Left lung (tissue), 10 donors: Measurements from ENCODE around the gene DNM2. TPM values are rescaled to one million over a fixed set of nuclear protein-coding genes. Genes with fewer than 3 reads are reported as not detected.
A peak's percentile ranks its signal among the peaks of the same experiment; 100 is the strongest.

Experiments
- ATAC-seq: fragments of 200-7000 bp; cut with Tn5 transposase; one replicate; pipeline ENCODE4 v1.9.1; 2020; ENCODE audit warnings: moderate library complexity
- DNase-seq, 4 donors: peaks; one replicate each; pipeline ENCODE4 v3.0.0-alpha.2; 2013 to 2020
- H3K27ac ChIP-seq, 2 donors: fragments of 200-600 bp; sonication (generic) in 1 of 2; one replicate each; pipeline versions ENCODE4 v1.5.0 to v1.8.0; 2020 to 2021
- H3K27me3 ChIP-seq, 2 donors: fragments of 200-600 bp; sonication (generic) in 1 of 2; one replicate each; pipeline versions ENCODE4 v1.5.0 to v1.8.0; 2020 to 2021
- H3K36me3 ChIP-seq, 2 donors: fragments of 200-600 bp; sonication (generic) in 1 of 2; one replicate each; pipeline versions ENCODE4 v1.5.0 to v1.8.0; 2020 to 2021
- H3K4me1 ChIP-seq, 2 donors: fragments of 200-600 bp; one replicate each; pipeline ENCODE4 v1.8.0; 2021
- H3K4me3 ChIP-seq, 2 donors: fragments of 200-600 bp; sonication (generic) in 1 of 2; one replicate each; pipeline versions ENCODE4 v1.5.0 to v1.8.0; 2020 to 2021; ENCODE audit warnings: mild to moderate bottlenecking in 1 of 2
- H3K9me3 ChIP-seq, 2 donors: fragments of 200-600 bp; sonication (generic) in 1 of 2; one replicate each; pipeline versions ENCODE4 v1.5.0 to v1.8.0; 2020 to 2021
- intact Hi-C, 2 donors: fragments of 100-400 bp; cut with DNase I; formaldehyde crosslinking; loops; one replicate each; pipeline versions ENCODE4 v1.11.2 to v1.14.2; 2022
- polyA plus RNA-seq, 6 donors: library from polyadenylated mRNA; unstranded; fragments of 120-200 nt; gene quantifications; one replicate each; pipeline ENCODE4 v1.2.1, GENCODE V29; 2013; ENCODE audit not compliant: insufficient read length in 6 of 6
- total RNA-seq, 2 donors: library from RNA; stranded (reverse); fragmentation: NEBNext Ultra II Directional; extraction: Animal tissue kit (Norgen Biotek cat#: 25700); gene quantifications; one replicate each; pipeline ENCODE4 v1.2.1, GENCODE V29; 2021
- TF ChIP-seq, protein P1 (sequence below), 2 donors: fragments of 200-600 bp; sonication (generic) in 1 of 2; IDR thresholded peaks; one replicate each; pipeline versions ENCODE4 v1.5.0 to v1.8.0; 2021; ENCODE audit warnings: antibody characterized with exemption in 2 of 2
- donor health status: DM: no; HTN: yes; CAD: no.
- donor health status: DM: no; HTN: no; CAD: no.

Gene DNM2
- total and polyA plus RNA-seq, 8 donors = 88.4 to 268 (median 101) TPM

- H3K27ac ChIP-seq = peak overlapping the region in 1 of 2 donors; percentile 81
- H3K4me1 ChIP-seq = peaks cover 0 to 50% of the 10 kb centered on the region in 2 donors
- TF ChIP-seq, protein P1, sequence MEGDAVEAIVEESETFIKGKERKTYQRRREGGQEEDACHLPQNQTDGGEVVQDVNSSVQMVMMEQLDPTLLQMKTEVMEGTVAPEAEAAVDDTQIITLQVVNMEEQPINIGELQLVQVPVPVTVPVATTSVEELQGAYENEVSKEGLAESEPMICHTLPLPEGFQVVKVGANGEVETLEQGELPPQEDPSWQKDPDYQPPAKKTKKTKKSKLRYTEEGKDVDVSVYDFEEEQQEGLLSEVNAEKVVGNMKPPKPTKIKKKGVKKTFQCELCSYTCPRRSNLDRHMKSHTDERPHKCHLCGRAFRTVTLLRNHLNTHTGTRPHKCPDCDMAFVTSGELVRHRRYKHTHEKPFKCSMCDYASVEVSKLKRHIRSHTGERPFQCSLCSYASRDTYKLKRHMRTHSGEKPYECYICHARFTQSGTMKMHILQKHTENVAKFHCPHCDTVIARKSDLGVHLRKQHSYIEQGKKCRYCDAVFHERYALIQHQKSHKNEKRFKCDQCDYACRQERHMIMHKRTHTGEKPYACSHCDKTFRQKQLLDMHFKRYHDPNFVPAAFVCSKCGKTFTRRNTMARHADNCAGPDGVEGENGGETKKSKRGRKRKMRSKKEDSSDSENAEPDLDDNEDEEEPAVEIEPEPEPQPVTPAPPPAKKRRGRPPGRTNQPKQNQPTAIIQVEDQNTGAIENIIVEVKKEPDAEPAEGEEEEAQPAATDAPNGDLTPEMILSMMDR (IDR thresholded peaks at IDR 0.05) = no peak
- H3K4me3 ChIP-seq = no peak overlapping the region
- intact Hi-C loops = no loop called here
- H3K9me3 ChIP-seq = no peaks in the 10 kb centered on the region
- ATAC-seq (no peak), DNase-seq (no peak)
- H3K27me3 ChIP-seq = no peaks in the 10 kb centered on the region
- peaks cover 0 to 98% of the 10 kb centered on the region in 2 donors for H3K36me3 ChIP-seq
These were observed 87.9 kb downstream of the DNM2 start for GRCh38 chr19:10805758-10806247.

DNA sequence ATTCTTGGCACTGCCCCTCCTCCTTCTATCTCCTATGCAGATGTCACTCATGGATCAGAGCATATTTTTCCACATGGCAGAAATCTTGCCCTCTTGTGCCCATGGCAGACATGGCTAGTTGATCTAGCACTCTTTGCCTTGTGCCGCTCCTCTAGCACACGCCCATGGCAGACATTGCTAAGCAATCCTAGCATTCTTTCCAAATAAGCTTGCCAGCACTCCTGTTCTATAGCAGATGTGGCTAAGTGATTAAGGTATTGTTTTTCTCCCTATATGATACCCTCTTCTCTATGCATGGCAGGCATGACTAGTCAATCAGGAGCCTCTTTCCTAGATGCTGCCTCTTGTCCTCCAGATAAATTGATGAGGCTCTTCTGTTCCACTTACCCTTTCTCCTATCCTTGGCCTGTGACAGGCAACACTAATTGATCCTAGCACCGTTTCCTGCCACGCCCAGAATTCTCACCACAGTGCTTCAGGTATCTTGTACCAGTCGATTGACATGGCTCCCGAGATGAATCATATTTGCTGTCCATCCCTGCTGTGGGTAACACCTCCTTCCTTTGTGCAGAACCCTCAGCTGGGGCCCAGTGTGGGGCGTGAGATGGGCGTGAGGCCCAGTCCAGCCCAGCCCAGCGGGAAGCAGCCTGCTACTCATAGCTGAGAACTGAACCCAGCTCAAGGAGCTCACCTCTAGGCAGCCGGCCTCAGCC, 91.2 kb downstream of the DNM2 start:
- Histone ChIP-seq H3K36me3 (peaks cover 0 to 98% of the 10 kb centered on the region in 2 donors), H3K27me3 (no peaks in the 10 kb centered on the region), H3K27ac (peak overlapping the region; percentile 9 to 90), H3K4me1 (peaks cover 0 to 83% of the 10 kb centered on the region in 2 donors), H3K4me3 (no peak overlapping the region), H3K9me3 (no peaks in the 10 kb centered on the region)
- ATAC-seq = peak; percentile 4
- no peak for DNase-seq
- TF ChIP-seq, protein P1 (IDR thresholded peaks at IDR 0.05) = no peak
- intact Hi-C loops = no loop called here

DNA sequence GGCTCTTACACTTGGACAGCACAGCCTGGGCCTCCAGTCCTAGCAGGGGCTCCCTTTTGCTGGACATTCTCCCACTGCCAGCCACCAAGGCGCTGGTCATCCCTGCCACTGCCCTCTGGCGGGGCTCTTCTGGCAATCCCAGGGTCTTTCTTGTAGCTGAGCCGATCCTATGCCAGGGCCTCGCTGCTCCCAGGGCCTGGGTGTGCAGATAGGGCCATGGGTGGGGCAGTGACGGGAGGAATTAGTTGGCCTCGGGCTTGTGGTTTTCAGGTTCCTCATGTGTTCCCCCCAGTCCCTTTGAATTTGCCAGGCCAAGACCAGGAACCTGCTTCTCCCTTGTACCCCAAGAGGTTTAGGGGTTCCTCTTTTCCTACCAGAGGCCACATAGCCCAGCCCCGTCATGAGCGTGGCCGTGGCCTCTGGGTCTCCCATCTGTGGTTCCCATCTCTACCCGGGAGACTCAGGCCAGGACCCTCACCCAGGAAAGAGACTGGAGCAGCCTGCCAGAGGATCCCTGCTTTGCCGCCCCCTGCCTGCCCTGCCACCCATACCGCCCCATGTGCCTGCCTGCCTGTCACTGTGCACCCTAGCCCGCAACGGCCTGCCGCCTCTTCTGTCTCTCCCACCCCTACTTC, 91.9 kb downstream of the DNM2 start:
- ATAC-seq = peak; percentile 9
- H3K9me3 ChIP-seq = no peaks in the 10 kb centered on the region
- no peak overlapping the region for H3K4me3 ChIP-seq
- intact Hi-C loops = no loop called here
- DNase-seq = peak in 1 of 4 donors; percentile 83
- H3K4me1 ChIP-seq = peaks cover 0 to 87% of the 10 kb centered on the region in 2 donors
- peaks cover 0 to 98% of the 10 kb centered on the region in 2 donors for H3K36me3 ChIP-seq
- no peaks in the 10 kb centered on the region for H3K27me3 ChIP-seq
- H3K27ac ChIP-seq = peak overlapping the region; percentile 9 to 90
- TF ChIP-seq, protein P1 (IDR thresholded peaks at IDR 0.05) = no peak

GRCh38 chr19:10811391-10812111, 93.7 kb downstream of the DNM2 start:
- H3K36me3 ChIP-seq = peaks cover 0 to 99% of the 10 kb centered on the region in 2 donors
- H3K4me3 ChIP-seq = no peak overlapping the region
- H3K27me3 ChIP-seq = no peaks in the 10 kb centered on the region
- no peaks in the 10 kb centered on the region for H3K9me3 ChIP-seq
- DNase-seq = no peak
- TF ChIP-seq, protein P1 (IDR thresholded peaks at IDR 0.05) = no peak
- no peak for ATAC-seq
- intact Hi-C loops = no loop called here
- H3K27ac ChIP-seq = peak overlapping the region in 1 of 2 donors; percentile 90
- H3K4me1 ChIP-seq = peaks cover 0 to 78% of the 10 kb centered on the region in 2 donors
